ENCODE measurements around the gene NMNAT2.

Gene NMNAT2

DNA sequence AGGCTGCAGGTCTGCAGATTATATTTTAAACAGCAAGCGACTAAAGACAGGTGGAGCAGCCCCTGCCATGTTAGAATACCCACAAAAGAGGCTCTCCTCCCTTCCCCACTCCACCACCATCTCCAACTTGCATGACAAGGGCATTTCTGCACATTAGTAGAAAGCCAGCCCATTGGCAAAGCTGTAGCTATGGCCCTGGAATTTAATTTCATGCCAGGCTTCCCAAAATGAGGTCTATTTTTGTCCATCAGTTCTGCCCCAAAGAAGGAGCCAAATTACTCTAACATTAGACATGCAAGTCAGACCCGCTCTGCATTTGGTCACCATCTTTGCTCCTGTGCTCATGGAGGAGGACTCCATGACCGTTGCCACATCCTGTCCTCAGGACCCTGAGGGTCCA is 116.9 kb downstream of the NMNAT2 start:
- TF ChIP-seq, protein P1, sequence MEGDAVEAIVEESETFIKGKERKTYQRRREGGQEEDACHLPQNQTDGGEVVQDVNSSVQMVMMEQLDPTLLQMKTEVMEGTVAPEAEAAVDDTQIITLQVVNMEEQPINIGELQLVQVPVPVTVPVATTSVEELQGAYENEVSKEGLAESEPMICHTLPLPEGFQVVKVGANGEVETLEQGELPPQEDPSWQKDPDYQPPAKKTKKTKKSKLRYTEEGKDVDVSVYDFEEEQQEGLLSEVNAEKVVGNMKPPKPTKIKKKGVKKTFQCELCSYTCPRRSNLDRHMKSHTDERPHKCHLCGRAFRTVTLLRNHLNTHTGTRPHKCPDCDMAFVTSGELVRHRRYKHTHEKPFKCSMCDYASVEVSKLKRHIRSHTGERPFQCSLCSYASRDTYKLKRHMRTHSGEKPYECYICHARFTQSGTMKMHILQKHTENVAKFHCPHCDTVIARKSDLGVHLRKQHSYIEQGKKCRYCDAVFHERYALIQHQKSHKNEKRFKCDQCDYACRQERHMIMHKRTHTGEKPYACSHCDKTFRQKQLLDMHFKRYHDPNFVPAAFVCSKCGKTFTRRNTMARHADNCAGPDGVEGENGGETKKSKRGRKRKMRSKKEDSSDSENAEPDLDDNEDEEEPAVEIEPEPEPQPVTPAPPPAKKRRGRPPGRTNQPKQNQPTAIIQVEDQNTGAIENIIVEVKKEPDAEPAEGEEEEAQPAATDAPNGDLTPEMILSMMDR (IDR thresholded peaks at IDR 0.05; ENCODE audit: insufficient read depth, low read depth, low read length, missing control alignments) = no peak
- no peak for DNase-seq (ENCODE audit: low read depth)
- no peak overlapping the region for H3K4me3 ChIP-seq (ENCODE audit: low read length)

- no peak for DNase-seq (ENCODE audit: low read depth)
- TF ChIP-seq, protein P1 (IDR thresholded peaks at IDR 0.05; ENCODE audit: insufficient read depth, low read depth, low read length, missing control alignments) = no peak
- H3K4me3 ChIP-seq (ENCODE audit: low read length) = no peak overlapping the region
These were observed 117.4 kb downstream of the NMNAT2 start for GRCh38 chr1:183300828-183301227.

DNA sequence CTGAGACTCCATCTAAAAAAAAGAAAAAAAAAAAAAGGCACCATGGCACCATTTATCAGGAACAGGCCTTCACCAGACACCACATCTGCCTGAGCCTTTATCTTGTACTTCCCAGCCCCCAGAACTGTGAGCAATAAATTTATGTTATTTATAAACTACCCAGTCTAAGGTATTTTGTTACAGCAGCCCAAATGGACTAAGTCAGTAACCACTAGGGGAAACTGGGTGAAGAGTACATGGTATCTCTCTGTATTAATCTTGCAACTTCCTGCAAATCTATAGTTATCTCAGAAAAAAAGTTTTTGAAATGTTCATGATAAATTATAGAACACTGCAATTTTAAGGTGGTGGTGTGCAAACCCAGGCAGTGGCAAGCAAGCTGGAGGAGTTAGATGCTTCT is 117.8 kb downstream of the NMNAT2 start:
- DNase-seq (ENCODE audit: low read depth) = no peak
- no peak overlapping the region for H3K4me3 ChIP-seq (ENCODE audit: low read length)
- TF ChIP-seq, protein P1 (IDR thresholded peaks at IDR 0.05; ENCODE audit: insufficient read depth, low read depth, low read length, missing control alignments) = no peak

DNA sequence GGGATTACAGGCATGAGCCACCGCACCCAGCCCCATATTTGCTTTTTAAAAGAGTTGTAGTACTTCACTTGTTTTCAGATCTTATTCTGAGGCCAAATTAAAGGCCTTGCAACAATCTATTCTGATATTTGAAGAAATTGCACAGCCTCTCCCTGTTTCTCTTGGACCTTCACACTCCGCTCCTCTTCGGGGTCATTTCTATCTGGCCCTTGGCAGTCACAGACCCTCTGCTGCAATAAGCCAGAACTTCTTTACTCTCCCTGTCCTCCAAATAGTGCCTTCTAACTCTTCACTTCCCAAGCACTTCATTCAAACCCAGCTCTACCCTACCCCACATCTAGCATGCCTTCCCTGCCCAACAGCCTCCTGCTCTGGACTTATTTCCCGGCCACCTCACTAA is 121.4 kb downstream of the NMNAT2 start:
- H3K4me3 ChIP-seq (ENCODE audit: low read length) = no peak overlapping the region
- TF ChIP-seq, protein P1 (IDR thresholded peaks at IDR 0.05; ENCODE audit: insufficient read depth, low read depth, low read length, missing control alignments) = no peak
- no peak for DNase-seq (ENCODE audit: low read depth)

- TF ChIP-seq, protein P1 (IDR thresholded peaks at IDR 0.05; ENCODE audit: insufficient read depth, low read depth, low read length, missing control alignments) = no peak
- H3K4me3 ChIP-seq (ENCODE audit: low read length) = no peak overlapping the region
- no peak for DNase-seq (ENCODE audit: low read depth)
These were observed 122.7 kb downstream of the NMNAT2 start for GRCh38 chr1:183295521-183295920.

GRCh38 chr1:183293876-183294275 is 124.3 kb downstream of the NMNAT2 start:
- no peak overlapping the region for H3K4me3 ChIP-seq (ENCODE audit: low read length)
- no peak for DNase-seq (ENCODE audit: low read depth)
- TF ChIP-seq, protein P1 (IDR thresholded peaks at IDR 0.05; ENCODE audit: insufficient read depth, low read depth, low read length, missing control alignments) = no peak

DNA sequence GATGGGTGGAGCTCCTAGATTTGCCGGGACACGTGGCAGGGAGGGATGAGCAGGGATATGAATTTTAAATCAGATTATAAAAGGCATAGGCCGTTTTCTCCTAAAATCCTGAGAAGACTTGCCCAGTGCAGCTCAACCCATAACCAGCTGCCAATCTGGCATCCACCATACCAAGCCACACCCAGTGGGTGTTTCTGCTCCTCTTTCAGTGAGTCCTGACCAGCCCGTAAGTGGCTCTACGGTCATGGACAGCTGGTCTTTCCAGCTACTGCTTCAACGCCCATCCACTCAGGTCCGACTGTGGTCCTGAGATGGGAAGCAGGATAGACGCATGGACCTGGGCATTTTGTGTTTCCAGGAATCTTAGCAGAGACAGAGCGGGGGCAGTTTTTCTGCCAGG is 124.9 kb downstream of the NMNAT2 start:
- no peak for DNase-seq (ENCODE audit: low read depth)
- TF ChIP-seq, protein P1 (IDR thresholded peaks at IDR 0.05; ENCODE audit: insufficient read depth, low read depth, low read length, missing control alignments) = no peak
- H3K4me3 ChIP-seq (ENCODE audit: low read length) = no peak overlapping the region

Data from epithelial cell of esophagus (primary cell).